ENCODE results near the gene TSEN34. TPM values are rescaled to one million over a fixed set of nuclear protein-coding genes. Genes with fewer than 3 reads are reported as not detected.

Gene TSEN34
- total RNA-seq, 1 experiment from 2014 or later = 32.0 TPM

DNA sequence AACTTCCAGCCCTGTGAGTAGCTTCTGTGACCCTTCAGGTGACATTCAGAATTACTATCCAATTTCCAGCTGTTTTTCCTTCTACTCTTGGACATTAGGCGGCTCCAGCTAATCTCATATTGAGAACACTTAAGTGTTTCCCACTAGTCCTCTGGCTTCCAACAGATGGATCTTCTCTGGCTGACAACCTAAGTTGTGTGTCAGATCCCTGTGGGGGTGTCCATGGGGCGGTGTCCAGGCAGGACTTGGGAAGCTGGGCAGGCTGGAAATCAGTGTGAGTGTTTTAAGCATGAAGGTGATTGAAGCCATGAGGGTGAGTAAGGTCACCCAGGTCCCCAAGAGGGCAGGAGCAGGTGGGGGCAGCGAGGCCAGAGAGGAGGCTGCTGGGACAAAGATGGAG, 43.4 kb upstream of the TSEN34 start:
- ATAC-seq = no peak
- Mint-ChIP-seq H3K27ac (no peak overlapping the region), H3K4me1 (no peaks in the 10 kb centered on the region), H3K9me3 (no peaks in the 10 kb centered on the region), H3K36me3 (peaks cover 85% of the 10 kb centered on the region), H3K27me3 (ENCODE audit: low read depth) (no peaks in the 10 kb centered on the region; the same call in 1 of the 2 replicates), H3K4me3 (no peak overlapping the region)
- POLR2A ChIA-PET = interaction anchor here (1.4 kb wide), 1 partner anchor 8 kb away, joined by 3 read pairs; no protein-coding TSS in a partner anchor
- CTCF ChIA-PET = no interaction called here
- TF ChIP-seq, protein P1, sequence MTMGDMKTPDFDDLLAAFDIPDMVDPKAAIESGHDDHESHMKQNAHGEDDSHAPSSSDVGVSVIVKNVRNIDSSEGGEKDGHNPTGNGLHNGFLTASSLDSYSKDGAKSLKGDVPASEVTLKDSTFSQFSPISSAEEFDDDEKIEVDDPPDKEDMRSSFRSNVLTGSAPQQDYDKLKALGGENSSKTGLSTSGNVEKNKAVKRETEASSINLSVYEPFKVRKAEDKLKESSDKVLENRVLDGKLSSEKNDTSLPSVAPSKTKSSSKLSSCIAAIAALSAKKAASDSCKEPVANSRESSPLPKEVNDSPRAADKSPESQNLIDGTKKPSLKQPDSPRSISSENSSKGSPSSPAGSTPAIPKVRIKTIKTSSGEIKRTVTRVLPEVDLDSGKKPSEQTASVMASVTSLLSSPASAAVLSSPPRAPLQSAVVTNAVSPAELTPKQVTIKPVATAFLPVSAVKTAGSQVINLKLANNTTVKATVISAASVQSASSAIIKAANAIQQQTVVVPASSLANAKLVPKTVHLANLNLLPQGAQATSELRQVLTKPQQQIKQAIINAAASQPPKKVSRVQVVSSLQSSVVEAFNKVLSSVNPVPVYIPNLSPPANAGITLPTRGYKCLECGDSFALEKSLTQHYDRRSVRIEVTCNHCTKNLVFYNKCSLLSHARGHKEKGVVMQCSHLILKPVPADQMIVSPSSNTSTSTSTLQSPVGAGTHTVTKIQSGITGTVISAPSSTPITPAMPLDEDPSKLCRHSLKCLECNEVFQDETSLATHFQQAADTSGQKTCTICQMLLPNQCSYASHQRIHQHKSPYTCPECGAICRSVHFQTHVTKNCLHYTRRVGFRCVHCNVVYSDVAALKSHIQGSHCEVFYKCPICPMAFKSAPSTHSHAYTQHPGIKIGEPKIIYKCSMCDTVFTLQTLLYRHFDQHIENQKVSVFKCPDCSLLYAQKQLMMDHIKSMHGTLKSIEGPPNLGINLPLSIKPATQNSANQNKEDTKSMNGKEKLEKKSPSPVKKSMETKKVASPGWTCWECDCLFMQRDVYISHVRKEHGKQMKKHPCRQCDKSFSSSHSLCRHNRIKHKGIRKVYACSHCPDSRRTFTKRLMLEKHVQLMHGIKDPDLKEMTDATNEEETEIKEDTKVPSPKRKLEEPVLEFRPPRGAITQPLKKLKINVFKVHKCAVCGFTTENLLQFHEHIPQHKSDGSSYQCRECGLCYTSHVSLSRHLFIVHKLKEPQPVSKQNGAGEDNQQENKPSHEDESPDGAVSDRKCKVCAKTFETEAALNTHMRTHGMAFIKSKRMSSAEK (CRISPR knock-in tag; IDR thresholded peaks at IDR 0.05; ENCODE audit: borderline replicate concordance) = no peak
- TF ChIP-seq ZNF232 (CRISPR knock-in tag; IDR thresholded peaks at IDR 0.05) = no peak
- no peak for TF ChIP-seq ZNF138 (CRISPR knock-in tag; conservative IDR thresholded peaks at IDR 0.05)
- no peak for TF ChIP-seq MXD4 (CRISPR knock-in tag; IDR thresholded peaks at IDR 0.05; ENCODE audit: borderline replicate concordance)
- TF ChIP-seq ELF4 (CRISPR knock-in tag; IDR thresholded peaks at IDR 0.05; ENCODE audit: low read depth) = no peak
- no peak for TF ChIP-seq CREM (CRISPR knock-in tag; IDR thresholded peaks at IDR 0.05)
- no peak for TF ChIP-seq RORB (CRISPR knock-in tag; IDR thresholded peaks at IDR 0.05)
- TF ChIP-seq ZNF219 (CRISPR knock-in tag; IDR thresholded peaks at IDR 0.05; ENCODE audit: borderline replicate concordance) = no peak
- TF ChIP-seq TEAD4 (CRISPR knock-in tag; IDR thresholded peaks at IDR 0.05) = no peak
- TF ChIP-seq, protein P2, sequence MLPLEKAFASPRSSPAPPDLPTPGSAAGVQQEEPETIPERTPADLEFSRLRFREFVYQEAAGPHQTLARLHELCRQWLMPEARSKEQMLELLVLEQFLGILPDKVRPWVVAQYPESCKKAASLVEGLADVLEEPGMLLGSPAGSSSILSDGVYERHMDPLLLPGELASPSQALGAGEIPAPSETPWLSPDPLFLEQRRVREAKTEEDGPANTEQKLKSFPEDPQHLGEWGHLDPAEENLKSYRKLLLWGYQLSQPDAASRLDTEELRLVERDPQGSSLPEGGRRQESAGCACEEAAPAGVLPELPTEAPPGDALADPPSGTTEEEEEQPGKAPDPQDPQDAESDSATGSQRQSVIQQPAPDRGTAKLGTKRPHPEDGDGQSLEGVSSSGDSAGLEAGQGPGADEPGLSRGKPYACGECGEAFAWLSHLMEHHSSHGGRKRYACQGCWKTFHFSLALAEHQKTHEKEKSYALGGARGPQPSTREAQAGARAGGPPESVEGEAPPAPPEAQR (CRISPR knock-in tag; IDR thresholded peaks at IDR 0.05) = no peak
- no peak for TF ChIP-seq ATF1 (CRISPR knock-in tag; IDR thresholded peaks at IDR 0.05)
- TF ChIP-seq, protein P3, sequence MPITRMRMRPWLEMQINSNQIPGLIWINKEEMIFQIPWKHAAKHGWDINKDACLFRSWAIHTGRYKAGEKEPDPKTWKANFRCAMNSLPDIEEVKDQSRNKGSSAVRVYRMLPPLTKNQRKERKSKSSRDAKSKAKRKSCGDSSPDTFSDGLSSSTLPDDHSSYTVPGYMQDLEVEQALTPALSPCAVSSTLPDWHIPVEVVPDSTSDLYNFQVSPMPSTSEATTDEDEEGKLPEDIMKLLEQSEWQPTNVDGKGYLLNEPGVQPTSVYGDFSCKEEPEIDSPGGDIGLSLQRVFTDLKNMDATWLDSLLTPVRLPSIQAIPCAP (CRISPR knock-in tag; IDR thresholded peaks at IDR 0.05) = no peak
- no peak for TF ChIP-seq SOX15 (CRISPR knock-in tag; IDR thresholded peaks at IDR 0.05)
- no peak for TF ChIP-seq JAZF1 (CRISPR knock-in tag; IDR thresholded peaks at IDR 0.05)
- TF ChIP-seq, protein P4, sequence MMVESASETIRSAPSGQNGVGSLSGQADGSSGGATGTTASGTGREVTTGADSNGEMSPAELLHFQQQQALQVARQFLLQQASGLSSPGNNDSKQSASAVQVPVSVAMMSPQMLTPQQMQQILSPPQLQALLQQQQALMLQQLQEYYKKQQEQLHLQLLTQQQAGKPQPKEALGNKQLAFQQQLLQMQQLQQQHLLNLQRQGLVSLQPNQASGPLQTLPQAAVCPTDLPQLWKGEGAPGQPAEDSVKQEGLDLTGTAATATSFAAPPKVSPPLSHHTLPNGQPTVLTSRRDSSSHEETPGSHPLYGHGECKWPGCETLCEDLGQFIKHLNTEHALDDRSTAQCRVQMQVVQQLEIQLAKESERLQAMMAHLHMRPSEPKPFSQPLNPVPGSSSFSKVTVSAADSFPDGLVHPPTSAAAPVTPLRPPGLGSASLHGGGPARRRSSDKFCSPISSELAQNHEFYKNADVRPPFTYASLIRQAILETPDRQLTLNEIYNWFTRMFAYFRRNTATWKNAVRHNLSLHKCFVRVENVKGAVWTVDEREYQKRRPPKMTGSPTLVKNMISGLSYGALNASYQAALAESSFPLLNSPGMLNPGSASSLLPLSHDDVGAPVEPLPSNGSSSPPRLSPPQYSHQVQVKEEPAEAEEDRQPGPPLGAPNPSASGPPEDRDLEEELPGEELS (CRISPR knock-in tag; IDR thresholded peaks at IDR 0.05) = no peak
- TF ChIP-seq, protein P5, sequence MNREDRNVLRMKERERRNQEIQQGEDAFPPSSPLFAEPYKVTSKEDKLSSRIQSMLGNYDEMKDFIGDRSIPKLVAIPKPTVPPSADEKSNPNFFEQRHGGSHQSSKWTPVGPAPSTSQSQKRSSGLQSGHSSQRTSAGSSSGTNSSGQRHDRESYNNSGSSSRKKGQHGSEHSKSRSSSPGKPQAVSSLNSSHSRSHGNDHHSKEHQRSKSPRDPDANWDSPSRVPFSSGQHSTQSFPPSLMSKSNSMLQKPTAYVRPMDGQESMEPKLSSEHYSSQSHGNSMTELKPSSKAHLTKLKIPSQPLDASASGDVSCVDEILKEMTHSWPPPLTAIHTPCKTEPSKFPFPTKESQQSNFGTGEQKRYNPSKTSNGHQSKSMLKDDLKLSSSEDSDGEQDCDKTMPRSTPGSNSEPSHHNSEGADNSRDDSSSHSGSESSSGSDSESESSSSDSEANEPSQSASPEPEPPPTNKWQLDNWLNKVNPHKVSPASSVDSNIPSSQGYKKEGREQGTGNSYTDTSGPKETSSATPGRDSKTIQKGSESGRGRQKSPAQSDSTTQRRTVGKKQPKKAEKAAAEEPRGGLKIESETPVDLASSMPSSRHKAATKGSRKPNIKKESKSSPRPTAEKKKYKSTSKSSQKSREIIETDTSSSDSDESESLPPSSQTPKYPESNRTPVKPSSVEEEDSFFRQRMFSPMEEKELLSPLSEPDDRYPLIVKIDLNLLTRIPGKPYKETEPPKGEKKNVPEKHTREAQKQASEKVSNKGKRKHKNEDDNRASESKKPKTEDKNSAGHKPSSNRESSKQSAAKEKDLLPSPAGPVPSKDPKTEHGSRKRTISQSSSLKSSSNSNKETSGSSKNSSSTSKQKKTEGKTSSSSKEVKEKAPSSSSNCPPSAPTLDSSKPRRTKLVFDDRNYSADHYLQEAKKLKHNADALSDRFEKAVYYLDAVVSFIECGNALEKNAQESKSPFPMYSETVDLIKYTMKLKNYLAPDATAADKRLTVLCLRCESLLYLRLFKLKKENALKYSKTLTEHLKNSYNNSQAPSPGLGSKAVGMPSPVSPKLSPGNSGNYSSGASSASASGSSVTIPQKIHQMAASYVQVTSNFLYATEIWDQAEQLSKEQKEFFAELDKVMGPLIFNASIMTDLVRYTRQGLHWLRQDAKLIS (CRISPR knock-in tag; IDR thresholded peaks at IDR 0.05; ENCODE audit: borderline replicate concordance) = no peak
- TF ChIP-seq, protein P6, sequence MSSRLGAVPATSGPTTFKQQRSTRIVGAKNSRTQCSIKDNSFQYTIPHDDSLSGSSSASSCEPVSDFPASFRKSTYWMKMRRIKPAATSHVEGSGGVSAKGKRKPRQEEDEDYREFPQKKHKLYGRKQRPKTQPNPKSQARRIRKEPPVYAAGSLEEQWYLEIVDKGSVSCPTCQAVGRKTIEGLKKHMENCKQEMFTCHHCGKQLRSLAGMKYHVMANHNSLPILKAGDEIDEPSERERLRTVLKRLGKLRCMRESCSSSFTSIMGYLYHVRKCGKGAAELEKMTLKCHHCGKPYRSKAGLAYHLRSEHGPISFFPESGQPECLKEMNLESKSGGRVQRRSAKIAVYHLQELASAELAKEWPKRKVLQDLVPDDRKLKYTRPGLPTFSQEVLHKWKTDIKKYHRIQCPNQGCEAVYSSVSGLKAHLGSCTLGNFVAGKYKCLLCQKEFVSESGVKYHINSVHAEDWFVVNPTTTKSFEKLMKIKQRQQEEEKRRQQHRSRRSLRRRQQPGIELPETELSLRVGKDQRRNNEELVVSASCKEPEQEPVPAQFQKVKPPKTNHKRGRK (CRISPR knock-in tag; IDR thresholded peaks at IDR 0.05; ENCODE audit: borderline replicate concordance) = no peak
- no peak for TF ChIP-seq GTF2I (CRISPR knock-in tag; conservative IDR thresholded peaks at IDR 0.05)
- no peak for TF ChIP-seq NFE2L1 (CRISPR knock-in tag; IDR thresholded peaks at IDR 0.05)
- no peak for DNase-seq (ENCODE audit: low spot score)
